Mucosa of rectum (tissue), 2 donors: Measurements from ENCODE around the gene SMAP2.
"Not testable (repeated sequence)": the region's sequence is repeated elsewhere in the genome, so short reads cannot be mapped to it uniquely, and the experiment has no call there.

ENCODE experiments used
- H3K27ac ChIP-seq, 2 donors: one replicate each; pipeline ENCODE4 v1.7.0; 2013; ENCODE audit warnings: inconsistent platforms in 2 of 2, low read depth in 2 of 2, low read length in 2 of 2
- H3K27me3 ChIP-seq, 2 donors: one replicate each; pipeline ENCODE4 v1.7.0; 2013; ENCODE audit warnings: low read length in 2 of 2; ENCODE audit not compliant: control insufficient read depth in 2 of 2, insufficient read depth in 2 of 2
- H3K36me3 ChIP-seq, 2 donors: one replicate each; pipeline ENCODE4 v1.7.0; 2013; ENCODE audit warnings: low read length in 2 of 2; ENCODE audit not compliant: control insufficient read depth in 2 of 2, insufficient read depth in 2 of 2
- H3K4me1 ChIP-seq, 2 donors: one replicate each; pipeline ENCODE4 v1.7.0; 2013; ENCODE audit warnings: low read length in 2 of 2, mild to moderate bottlenecking in 1 of 2; ENCODE audit not compliant: control insufficient read depth in 2 of 2, insufficient read depth in 2 of 2
- H3K4me3 ChIP-seq, 2 donors: one replicate each; pipeline ENCODE4 v1.7.0; 2013; ENCODE audit warnings: low read length in 2 of 2
- H3K9ac ChIP-seq, 2 donors: one replicate each; pipeline ENCODE4 v1.7.0; 2013; ENCODE audit warnings: low read length in 2 of 2, low read depth in 1 of 2, mild to moderate bottlenecking in 1 of 2
- H3K9me3 ChIP-seq, 2 donors: one replicate each; pipeline ENCODE4 v1.7.0; 2013; ENCODE audit warnings: low read length in 2 of 2; ENCODE audit not compliant: control insufficient read depth in 2 of 2
- donor health status: healthy.
- donor health status: Normal muscosa, but diverticular disease.

Gene SMAP2

GRCh38 chr1:40373323-40374283 lies at the start of gene SMAP2:
TSS of gene SMAP2 (plus strand) at chr1:40373727. CDS start at chr1:40374121, 394 bp downstream.
- no peaks in the 10 kb centered on the region for H3K36me3 ChIP-seq
- no peaks in the 10 kb centered on the region for H3K9me3 ChIP-seq
- H3K27ac ChIP-seq, result peak within 1 kb of the TSS; percentile 91 to 95
- peak within 1 kb of the TSS; percentile 77 to 96 for H3K4me3 ChIP-seq
- H3K4me1 ChIP-seq, result no peaks in the 10 kb centered on the region
- peak within 1 kb of the TSS; percentile 82 to 87 for H3K9ac ChIP-seq
- H3K27me3 ChIP-seq, result no peaks in the 10 kb centered on the region

DNA sequence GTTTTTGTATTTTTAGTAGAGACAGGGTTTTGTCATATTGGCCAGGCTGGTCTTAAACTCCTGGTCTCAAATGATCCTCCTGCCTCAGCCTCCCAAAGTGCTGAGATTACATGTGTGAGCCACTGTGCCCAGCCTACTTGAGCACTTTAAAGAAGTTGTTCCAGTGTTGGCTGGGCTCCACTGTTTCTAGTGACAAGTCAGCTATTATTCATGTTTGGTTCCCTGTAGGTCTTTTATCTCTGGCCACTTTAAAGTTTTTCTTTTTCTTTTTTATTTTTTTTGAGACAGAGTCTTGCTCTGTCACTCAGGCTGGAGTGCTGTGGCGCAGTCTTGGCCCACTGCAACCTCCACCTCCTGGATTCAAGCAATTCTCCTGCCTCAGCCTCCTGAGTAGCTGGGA lies 42.1 kb upstream of the SMAP2 start:
- not testable (repeated sequence) for H3K27ac ChIP-seq, H3K4me1 ChIP-seq, H3K36me3 ChIP-seq, H3K27me3 ChIP-seq, H3K9ac ChIP-seq, H3K9me3 ChIP-seq, H3K4me3 ChIP-seq

DNA sequence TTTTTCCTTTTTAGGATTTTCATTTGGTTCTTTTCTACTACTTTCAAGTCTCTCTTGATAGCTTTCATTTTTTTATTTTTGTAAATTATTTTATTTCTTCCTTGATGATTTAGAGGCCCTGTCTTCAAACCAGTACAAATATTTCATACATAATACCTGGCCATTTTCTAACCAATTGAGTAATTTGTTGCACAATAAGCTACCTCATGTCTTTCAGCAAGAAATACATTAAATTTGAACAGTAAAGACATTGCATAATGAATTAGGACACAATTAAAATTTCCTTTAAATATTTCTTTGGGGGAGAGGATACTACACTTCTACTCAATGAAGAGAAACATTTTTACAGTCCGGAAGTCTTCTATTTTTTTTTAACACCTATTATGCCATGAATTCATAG lies 40.8 kb upstream of the SMAP2 start:
- Histone ChIP-seq H3K4me1 (peaks cover 0 to 4% of the 10 kb centered on the region in 2 donors), H3K9me3 (no peaks in the 10 kb centered on the region), H3K4me3 (no peak overlapping the region), H3K36me3 (no peaks in the 10 kb centered on the region), H3K27ac (no peak overlapping the region), H3K27me3 (no peaks in the 10 kb centered on the region), H3K9ac (no peak overlapping the region)

DNA sequence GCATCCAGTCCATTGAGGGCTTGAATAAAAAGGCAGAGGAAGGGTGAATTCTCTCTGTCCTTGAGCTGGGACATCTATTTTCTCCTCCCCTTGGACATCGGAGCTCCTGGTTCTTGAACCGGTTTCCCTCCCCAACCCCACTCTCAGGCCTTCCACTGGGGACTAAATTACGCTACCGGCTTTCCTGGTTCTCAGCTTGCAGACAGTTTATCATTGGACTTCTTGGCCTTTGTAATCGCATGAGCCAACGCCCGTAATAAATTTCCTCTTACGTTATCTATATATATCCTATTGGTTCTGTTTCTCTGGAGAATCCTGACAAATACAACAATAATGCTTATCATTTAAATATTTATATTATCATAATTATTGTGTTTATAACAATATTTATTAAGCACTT lies 36.1 kb upstream of the SMAP2 start:
- no peak overlapping the region for H3K9ac ChIP-seq
- no peak overlapping the region for H3K4me3 ChIP-seq
- peaks cover 0 to 4% of the 10 kb centered on the region in 2 donors for H3K4me1 ChIP-seq
- H3K9me3 ChIP-seq, result no peaks in the 10 kb centered on the region
- no peak overlapping the region for H3K27ac ChIP-seq
- H3K36me3 ChIP-seq, result no peaks in the 10 kb centered on the region
- H3K27me3 ChIP-seq, result peaks cover 0 to 4% of the 10 kb centered on the region in 2 donors

- Histone ChIP-seq H3K9me3 (no peaks in the 10 kb centered on the region), H3K4me3 (peak overlapping the region in 1 of 2 donors; percentile 57), H3K4me1 (peaks cover 0 to 4% of the 10 kb centered on the region in 2 donors), H3K27me3 (peaks cover 0 to 4% of the 10 kb centered on the region in 2 donors), H3K36me3 (no peaks in the 10 kb centered on the region), H3K9ac (no peak overlapping the region), H3K27ac (no peak overlapping the region)
These were observed 34.6 kb upstream of the SMAP2 start for GRCh38 chr1:40338745-40339419.

DNA sequence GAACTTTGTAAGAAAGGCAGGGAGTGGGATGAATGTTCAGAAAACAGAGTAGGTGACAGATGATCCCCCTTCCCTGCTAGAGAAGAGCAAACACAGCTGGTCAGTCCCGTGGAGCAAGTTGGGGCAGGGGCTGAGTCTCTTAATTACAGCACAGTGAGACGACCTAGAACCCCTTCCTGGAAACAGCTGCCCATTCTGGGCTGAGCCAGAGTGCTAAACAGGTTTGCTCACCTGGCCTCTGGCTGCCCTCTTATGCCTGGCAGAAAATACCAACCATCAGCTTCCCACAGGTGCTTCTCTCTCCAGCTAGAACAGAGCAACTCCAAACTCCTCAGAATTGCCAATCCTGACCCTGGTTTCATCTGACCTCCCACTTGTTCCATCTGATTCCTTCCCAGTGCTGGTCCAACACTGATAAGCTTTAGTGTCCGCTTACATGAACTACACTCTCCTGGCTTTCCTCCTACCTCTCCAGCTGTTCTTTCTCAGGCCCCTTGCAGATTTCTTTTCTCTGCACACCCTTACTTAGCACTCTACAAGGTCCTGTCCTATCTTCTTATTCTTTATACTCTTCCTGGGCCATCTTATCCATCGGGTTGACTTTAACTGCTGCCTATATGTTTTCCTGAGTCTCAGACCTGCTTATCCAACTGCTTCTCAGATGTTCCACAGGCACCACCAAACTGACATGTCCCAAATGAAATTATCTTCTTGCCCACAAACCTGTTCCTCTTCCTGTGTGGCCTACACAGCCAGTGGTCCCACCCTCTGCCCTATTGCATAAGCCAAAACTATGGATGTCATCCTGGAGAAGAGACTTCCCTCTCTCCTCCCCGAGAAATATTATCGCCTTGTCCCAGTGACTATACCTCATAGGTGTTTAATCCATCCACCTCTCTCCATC lies 33.9 kb upstream of the SMAP2 start:
- no peak overlapping the region for H3K4me3 ChIP-seq
- no peak overlapping the region for H3K27ac ChIP-seq

DNA sequence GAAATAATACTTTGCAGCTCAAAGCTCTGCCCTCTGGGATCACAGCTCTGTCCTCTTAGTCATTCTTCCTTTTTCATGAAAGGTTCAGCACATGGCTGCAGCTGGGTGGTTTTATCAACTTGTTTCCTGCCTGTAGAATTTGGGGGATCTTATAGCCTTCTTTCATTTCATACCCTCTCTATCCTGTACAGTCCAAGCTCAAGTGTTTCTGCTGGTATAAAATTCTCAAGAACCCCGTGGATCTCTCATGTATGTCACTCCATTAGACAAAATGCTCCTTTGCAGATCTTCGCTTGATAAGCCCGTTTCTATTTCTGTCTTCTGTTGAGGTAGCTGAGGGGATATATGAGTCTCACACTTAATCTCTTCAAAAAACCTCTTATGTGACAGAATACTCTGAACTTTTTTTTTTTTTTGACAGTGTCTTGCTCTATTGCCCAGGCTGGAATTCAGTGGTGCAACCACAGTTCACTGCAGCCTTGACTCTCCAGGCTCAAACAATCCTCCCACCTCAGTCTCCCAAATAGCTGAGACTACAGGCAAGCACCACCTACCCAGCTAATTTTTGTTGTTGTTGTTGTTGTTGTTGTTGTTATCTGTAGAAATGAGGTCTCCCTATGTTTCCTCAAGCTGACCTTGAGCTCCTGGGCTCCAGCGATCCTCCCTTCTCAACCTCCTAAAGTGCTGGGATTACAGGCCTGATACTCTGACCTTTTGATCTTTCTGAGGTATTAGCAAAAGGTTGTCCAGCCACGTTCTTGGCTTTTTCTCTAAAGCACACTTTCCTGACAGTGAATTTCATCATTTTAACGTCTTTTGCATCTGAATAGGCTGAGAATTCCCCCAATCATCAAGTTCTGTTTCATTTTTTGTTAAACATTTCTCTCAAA lies 31.8 kb upstream of the SMAP2 start:
- H3K4me3 ChIP-seq, result no peak overlapping the region
- no peaks in the 10 kb centered on the region for H3K36me3 ChIP-seq
- no peaks in the 10 kb centered on the region for H3K9me3 ChIP-seq
- H3K9ac ChIP-seq, result no peak overlapping the region
- no peak overlapping the region for H3K27ac ChIP-seq
- peaks cover 0 to 4% of the 10 kb centered on the region in 2 donors for H3K27me3 ChIP-seq
- peaks cover 0 to 4% of the 10 kb centered on the region in 2 donors for H3K4me1 ChIP-seq

More for the DNA sequence above, 33.9 kb upstream of the SMAP2 start:
- H3K27me3 ChIP-seq, result peaks cover 0 to 4% of the 10 kb centered on the region in 2 donors
- no peaks in the 10 kb centered on the region for H3K9me3 ChIP-seq
- peaks cover 0 to 4% of the 10 kb centered on the region in 2 donors for H3K4me1 ChIP-seq
- no peaks in the 10 kb centered on the region for H3K36me3 ChIP-seq
- no peak overlapping the region for H3K9ac ChIP-seq

GRCh38 chr1:40342381-40342717 lies 31.2 kb upstream of the SMAP2 start:
- H3K4me3 ChIP-seq, H3K4me1 ChIP-seq, H3K9ac ChIP-seq, H3K27me3 ChIP-seq, H3K36me3 ChIP-seq, H3K27ac ChIP-seq, H3K9me3 ChIP-seq: not testable (repeated sequence)

GRCh38 chr1:40344597-40344996 lies 28.9 kb upstream of the SMAP2 start:
- Histone ChIP-seq H3K4me3 (no peak overlapping the region), H3K9me3 (no peaks in the 10 kb centered on the region), H3K9ac (peak overlapping the region in 1 of 2 donors; percentile 10), H3K36me3 (no peaks in the 10 kb centered on the region), H3K4me1 (no peaks in the 10 kb centered on the region), H3K27ac (no peak overlapping the region), H3K27me3 (peaks cover 0 to under 1% of the 10 kb centered on the region in 2 donors)
